HCT116 (cell line): ENCODE results near the gene C2orf92. TPM values are rescaled to one million over a fixed set of nuclear protein-coding genes. Genes with fewer than 3 reads are reported as not detected.
A peak's percentile ranks its signal among the peaks of the same experiment; 100 is the strongest.

ENCODE experiments used
- ATAC-seq: fragments of 200-7000 bp; cut with Tn5 transposase; 2 replicates; pipeline ENCODE4 v1.9.1; 2020; ENCODE audit warnings: mild to moderate bottlenecking, moderate library complexity
- BruUV-seq: library from RNA; stranded (reverse); fragments of 400-500 nt; replicated peaks from 2 replicates; lab custom pipeline; 2021; lab: Mats Ljungman, UMichigan
- CTCF ChIA-PET: fragments of 300-600 bp; sonication (Branson Sonifier 250); formaldehyde crosslinking; loops from one replicate; lab custom pipeline; 2021; ENCODE audit warnings: antibody characterized with exemption; lab: Charles Lee
- POLR2A ChIA-PET: fragments of 300-600, 350-600 bp; sonication (Branson Sonifier 250); formaldehyde crosslinking; loops from one replicate; lab custom pipeline; 2021; ENCODE audit warnings: antibody characterized with exemption; lab: Charles Lee
- RAD21 ChIA-PET, 2 experiments: fragments of 300-600 bp; sonication (Branson Sonifier 250); formaldehyde crosslinking; loops; one replicate each; lab custom pipeline; 2023; ENCODE audit warnings: low total read pairs in 2 of 2; ENCODE audit not compliant: uncharacterized antibody in 2 of 2, unreplicated experiment in 2 of 2, low non-redundant PET in 1 of 2; lab: Charles Lee
- DNase-seq: peaks from one replicate; pipeline ENCODE4 v3.0.0-alpha.2; 2010; ENCODE audit warnings: low read depth, low spot score
- H2AFZ ChIP-seq: fragments of 200-600 bp; shearing (Covaris generic), sonication (generic); 2 replicates; pipeline ENCODE4 v1.6.1; 2017; ENCODE audit warnings: low read depth, mixed run types, mixed read lengths, antibody characterized with exemption, low read length; ENCODE audit not compliant: poor library complexity, severe bottlenecking
- H3K27ac ChIP-seq: 2 replicates; pipeline ENCODE4 v1.5.1; 2012; ENCODE audit warnings: low read depth, low read length
- H3K27me3 ChIP-seq: fragments of 200-600 bp; sonication (generic); 2 replicates; pipeline ENCODE4 v1.6.1; 2016; ENCODE audit warnings: mixed run types, low read length, mixed read lengths; ENCODE audit not compliant: insufficient read depth
- H3K36me3 ChIP-seq, 2 experiments: fragments of 200-500 bp in 1 of 2; fragments of 200-600 bp in 1 of 2; sonication (Bioruptor generic) in 1 of 2; sonication (generic) in 1 of 2; 2 replicates each; pipeline versions ENCODE4 v1.5.1 to v1.6.1; 2014 to 2016; ENCODE audit warnings: low read length in 2 of 2, inconsistent platforms in 1 of 2, mixed read lengths in 1 of 2, mixed run types in 1 of 2; ENCODE audit not compliant: insufficient read depth in 2 of 2, control insufficient read depth in 1 of 2
- H3K4me1 ChIP-seq, 2 experiments: fragments of 200-600 bp in 1 of 2; sonication (generic) in 1 of 2; 2 replicates each; pipeline versions ENCODE4 v1.5.1 to v1.6.1; 2012 to 2017; ENCODE audit warnings: low read length in 2 of 2, inconsistent platforms in 1 of 2, mild to moderate bottlenecking in 1 of 2, mixed read lengths in 1 of 2, mixed run types in 1 of 2, moderate library complexity in 1 of 2; ENCODE audit not compliant: insufficient read depth in 2 of 2, control insufficient read depth in 1 of 2
- H3K4me2 ChIP-seq: fragments of 200-600 bp; sonication (generic); 2 replicates; pipeline ENCODE4 v1.6.1; 2017; ENCODE audit warnings: mixed run types, low read length, mixed read lengths
- H3K4me3 ChIP-seq, 2 experiments: fragments of 200-600 bp in 1 of 2; sonication (generic) in 1 of 2; replicated peaks in 1 of 2; 2 replicates each; pipeline ENCODE4 v1.5.1; 2011 to 2016; ENCODE audit warnings: low read length in 2 of 2, control low read depth in 1 of 2, low read depth in 1 of 2, mild to moderate bottlenecking in 1 of 2, mixed read lengths in 1 of 2, mixed run types in 1 of 2
- H3K79me2 ChIP-seq: fragments of 200-600 bp; sonication (generic); 2 replicates; pipeline ENCODE4 v1.6.1; 2017; ENCODE audit warnings: mild to moderate bottlenecking, mixed run types, low read length, moderate library complexity, mixed read lengths; ENCODE audit not compliant: insufficient read depth
- H3K9ac ChIP-seq: fragments of 200-600 bp; sonication (generic); 2 replicates; pipeline ENCODE4 v1.6.1; 2016; ENCODE audit warnings: low read length, mixed read lengths
- H3K9me2 ChIP-seq: fragments of 200-600 bp; sonication (generic), shearing (Covaris generic); 2 replicates; pipeline ENCODE4 v1.6.1; 2017; ENCODE audit warnings: mixed run types, mild to moderate bottlenecking, moderate library complexity; ENCODE audit not compliant: insufficient read depth
- H3K9me3 ChIP-seq, 2 experiments: fragments of 200-500 bp in 1 of 2; fragments of 200-600 bp in 1 of 2; sonication (Bioruptor generic) in 1 of 2; sonication (generic) in 1 of 2; 2 replicates each; pipeline ENCODE4 v1.6.1; 2014 to 2017; ENCODE audit warnings: low read length in 2 of 2, mixed read lengths in 2 of 2, inconsistent platforms in 1 of 2, low read depth in 1 of 2, mild to moderate bottlenecking in 1 of 2, mixed run types in 1 of 2, moderate library complexity in 1 of 2; ENCODE audit not compliant: control insufficient read depth in 1 of 2, insufficient read depth in 1 of 2
- H4K20me1 ChIP-seq: fragments of 200-600 bp; sonication (generic), shearing (Covaris generic); 2 replicates; pipeline ENCODE4 v1.6.1; 2017; ENCODE audit warnings: mixed run types, mild to moderate bottlenecking, moderate library complexity; ENCODE audit not compliant: insufficient read depth
- CBX3 ChIP-seq: IDR thresholded peaks from 2 replicates; pipeline ENCODE4 v1.6.1; 2012; ENCODE audit warnings: low read depth
- CEBPB ChIP-seq: IDR thresholded peaks from 2 replicates; pipeline ENCODE4 v1.6.1; 2012; ENCODE audit warnings: low read depth
- RAD21 ChIP-seq: IDR thresholded peaks from 2 replicates; pipeline ENCODE4 v1.6.1; 2012; ENCODE audit warnings: low read depth, mild to moderate bottlenecking
- SIN3A ChIP-seq: IDR thresholded peaks from 2 replicates; pipeline ENCODE4 v1.6.1; 2012; ENCODE audit warnings: low read depth
- SP1 ChIP-seq: IDR thresholded peaks from 2 replicates; pipeline ENCODE4 v1.6.1; 2012; ENCODE audit warnings: low read depth
- TCF7L2 ChIP-seq: IDR thresholded peaks from 2 replicates; pipeline ENCODE4 v1.7.0; 2011; ENCODE audit warnings: borderline replicate concordance, inconsistent platforms; ENCODE audit not compliant: insufficient read depth, insufficient read length; ENCODE audit errors: extremely low read depth
- YY1 ChIP-seq: IDR thresholded peaks from 2 replicates; pipeline ENCODE4 v1.6.1; 2011; ENCODE audit warnings: low read length, low read depth, moderate library complexity, mild to moderate bottlenecking; ENCODE audit not compliant: insufficient replicate concordance; ENCODE audit errors: extremely low read depth
- intact Hi-C: fragments of 100-400 bp; cut with micrococcal nuclease; formaldehyde crosslinking; loops from 2 replicates; pipeline ENCODE4 v1.10.0; 2022
- total RNA-seq: library from RNA; stranded (reverse); gene quantifications from one replicate; pipeline ENCODE4 v1.2.1, GENCODE V29; 2021; ENCODE audit not compliant: unreplicated experiment
- TF ChIP-seq, protein P1 (sequence below): IDR thresholded peaks from 2 replicates; pipeline ENCODE4 v1.6.1; 2012
- TF ChIP-seq, protein P2 (sequence below), 3 experiments: fragments of 200-600 bp in 1 of 3; sonication (generic) in 1 of 3; IDR thresholded peaks in 2 of 3; conservative IDR thresholded peaks in 1 of 3; 2 replicates each; pipeline ENCODE4 v1.5.1; 2012 to 2017; ENCODE audit warnings: low read depth in 2 of 3, low read length in 2 of 3, antibody characterized with exemption in 1 of 3, borderline replicate concordance in 1 of 3, control low read depth in 1 of 3, mild to moderate bottlenecking in 1 of 3, mixed read lengths in 1 of 3, mixed run types in 1 of 3, moderate library complexity in 1 of 3; ENCODE audit not compliant: insufficient read depth in 1 of 3
- TF ChIP-seq, protein P3 (sequence below): IDR thresholded peaks from 2 replicates; pipeline ENCODE4 v1.6.1; 2011; ENCODE audit warnings: mild to moderate bottlenecking, low read length, moderate library complexity; ENCODE audit not compliant: insufficient replicate concordance; ENCODE audit errors: extremely low read depth
- TF ChIP-seq, protein P4 (sequence below): IDR thresholded peaks from 2 replicates; pipeline ENCODE4 v1.6.1; 2012; ENCODE audit warnings: low read depth

C2orf92 gene
- total RNA-seq, 1 experiment from 2014 or later, result 3.0 TPM

DNA sequence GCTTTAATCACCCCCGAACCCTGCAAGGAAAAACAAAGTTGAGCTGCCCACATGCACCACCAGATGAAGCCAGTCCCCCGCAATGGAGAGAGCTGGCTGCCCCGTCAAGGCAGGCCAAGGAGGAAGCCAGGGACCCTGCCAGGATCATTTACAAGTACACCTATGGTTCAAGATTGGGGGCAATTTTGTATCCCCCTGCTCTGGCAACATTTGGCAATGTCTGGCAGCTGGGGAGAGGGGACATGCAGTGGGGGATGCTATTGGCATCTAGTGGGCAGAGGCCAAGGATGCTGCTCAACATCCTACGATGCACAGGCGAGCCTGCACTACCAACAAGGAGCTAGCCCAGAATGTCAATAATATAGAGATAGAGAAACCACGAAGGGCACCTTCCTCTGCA lies 7.6 kb upstream of the C2orf92 start:
- Histone ChIP-seq H3K4me3 (peak overlapping the region in 1 of 2 experiments; percentile 88; a peak in 2 of 4 replicates), H3K4me2 (peak overlapping the region; percentile 97), H3K4me1 (peaks cover 6 to 20% of the 10 kb centered on the region in 2 experiments; a peak in 3 of 4 replicates)
- no peak for ATAC-seq
- TF ChIP-seq, protein P1, sequence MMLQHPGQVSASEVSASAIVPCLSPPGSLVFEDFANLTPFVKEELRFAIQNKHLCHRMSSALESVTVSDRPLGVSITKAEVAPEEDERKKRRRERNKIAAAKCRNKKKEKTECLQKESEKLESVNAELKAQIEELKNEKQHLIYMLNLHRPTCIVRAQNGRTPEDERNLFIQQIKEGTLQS, result no peak
- no peak for TF ChIP-seq TCF7L2
- no peak for TF ChIP-seq CBX3
- no peak for TF ChIP-seq RAD21
- no peak for TF ChIP-seq SP1
- TF ChIP-seq, protein P2, sequence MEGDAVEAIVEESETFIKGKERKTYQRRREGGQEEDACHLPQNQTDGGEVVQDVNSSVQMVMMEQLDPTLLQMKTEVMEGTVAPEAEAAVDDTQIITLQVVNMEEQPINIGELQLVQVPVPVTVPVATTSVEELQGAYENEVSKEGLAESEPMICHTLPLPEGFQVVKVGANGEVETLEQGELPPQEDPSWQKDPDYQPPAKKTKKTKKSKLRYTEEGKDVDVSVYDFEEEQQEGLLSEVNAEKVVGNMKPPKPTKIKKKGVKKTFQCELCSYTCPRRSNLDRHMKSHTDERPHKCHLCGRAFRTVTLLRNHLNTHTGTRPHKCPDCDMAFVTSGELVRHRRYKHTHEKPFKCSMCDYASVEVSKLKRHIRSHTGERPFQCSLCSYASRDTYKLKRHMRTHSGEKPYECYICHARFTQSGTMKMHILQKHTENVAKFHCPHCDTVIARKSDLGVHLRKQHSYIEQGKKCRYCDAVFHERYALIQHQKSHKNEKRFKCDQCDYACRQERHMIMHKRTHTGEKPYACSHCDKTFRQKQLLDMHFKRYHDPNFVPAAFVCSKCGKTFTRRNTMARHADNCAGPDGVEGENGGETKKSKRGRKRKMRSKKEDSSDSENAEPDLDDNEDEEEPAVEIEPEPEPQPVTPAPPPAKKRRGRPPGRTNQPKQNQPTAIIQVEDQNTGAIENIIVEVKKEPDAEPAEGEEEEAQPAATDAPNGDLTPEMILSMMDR (IDR thresholded peaks at IDR 0.05 in 2 of 3, conservative IDR thresholded peaks at IDR 0.05 in 1 of 3; ENCODE audit: borderline replicate concordance in 1 of 3, insufficient read depth in 1 of 3, low read depth in 2 of 3, low read length in 2 of 3), result no peak
- TF ChIP-seq, protein P3, sequence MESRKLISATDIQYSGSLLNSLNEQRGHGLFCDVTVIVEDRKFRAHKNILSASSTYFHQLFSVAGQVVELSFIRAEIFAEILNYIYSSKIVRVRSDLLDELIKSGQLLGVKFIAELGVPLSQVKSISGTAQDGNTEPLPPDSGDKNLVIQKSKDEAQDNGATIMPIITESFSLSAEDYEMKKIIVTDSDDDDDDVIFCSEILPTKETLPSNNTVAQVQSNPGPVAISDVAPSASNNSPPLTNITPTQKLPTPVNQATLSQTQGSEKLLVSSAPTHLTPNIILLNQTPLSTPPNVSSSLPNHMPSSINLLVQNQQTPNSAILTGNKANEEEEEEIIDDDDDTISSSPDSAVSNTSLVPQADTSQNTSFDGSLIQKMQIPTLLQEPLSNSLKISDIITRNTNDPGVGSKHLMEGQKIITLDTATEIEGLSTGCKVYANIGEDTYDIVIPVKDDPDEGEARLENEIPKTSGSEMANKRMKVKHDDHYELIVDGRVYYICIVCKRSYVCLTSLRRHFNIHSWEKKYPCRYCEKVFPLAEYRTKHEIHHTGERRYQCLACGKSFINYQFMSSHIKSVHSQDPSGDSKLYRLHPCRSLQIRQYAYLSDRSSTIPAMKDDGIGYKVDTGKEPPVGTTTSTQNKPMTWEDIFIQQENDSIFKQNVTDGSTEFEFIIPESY, result no peak
- no peak for TF ChIP-seq YY1
- TF ChIP-seq, protein P4, sequence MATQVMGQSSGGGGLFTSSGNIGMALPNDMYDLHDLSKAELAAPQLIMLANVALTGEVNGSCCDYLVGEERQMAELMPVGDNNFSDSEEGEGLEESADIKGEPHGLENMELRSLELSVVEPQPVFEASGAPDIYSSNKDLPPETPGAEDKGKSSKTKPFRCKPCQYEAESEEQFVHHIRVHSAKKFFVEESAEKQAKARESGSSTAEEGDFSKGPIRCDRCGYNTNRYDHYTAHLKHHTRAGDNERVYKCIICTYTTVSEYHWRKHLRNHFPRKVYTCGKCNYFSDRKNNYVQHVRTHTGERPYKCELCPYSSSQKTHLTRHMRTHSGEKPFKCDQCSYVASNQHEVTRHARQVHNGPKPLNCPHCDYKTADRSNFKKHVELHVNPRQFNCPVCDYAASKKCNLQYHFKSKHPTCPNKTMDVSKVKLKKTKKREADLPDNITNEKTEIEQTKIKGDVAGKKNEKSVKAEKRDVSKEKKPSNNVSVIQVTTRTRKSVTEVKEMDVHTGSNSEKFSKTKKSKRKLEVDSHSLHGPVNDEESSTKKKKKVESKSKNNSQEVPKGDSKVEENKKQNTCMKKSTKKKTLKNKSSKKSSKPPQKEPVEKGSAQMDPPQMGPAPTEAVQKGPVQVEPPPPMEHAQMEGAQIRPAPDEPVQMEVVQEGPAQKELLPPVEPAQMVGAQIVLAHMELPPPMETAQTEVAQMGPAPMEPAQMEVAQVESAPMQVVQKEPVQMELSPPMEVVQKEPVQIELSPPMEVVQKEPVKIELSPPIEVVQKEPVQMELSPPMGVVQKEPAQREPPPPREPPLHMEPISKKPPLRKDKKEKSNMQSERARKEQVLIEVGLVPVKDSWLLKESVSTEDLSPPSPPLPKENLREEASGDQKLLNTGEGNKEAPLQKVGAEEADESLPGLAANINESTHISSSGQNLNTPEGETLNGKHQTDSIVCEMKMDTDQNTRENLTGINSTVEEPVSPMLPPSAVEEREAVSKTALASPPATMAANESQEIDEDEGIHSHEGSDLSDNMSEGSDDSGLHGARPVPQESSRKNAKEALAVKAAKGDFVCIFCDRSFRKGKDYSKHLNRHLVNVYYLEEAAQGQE, result no peak
- no peak for TF ChIP-seq CEBPB
- TF ChIP-seq SIN3A, result no peak
- TF ChIP-seq, all 23 proteins: peak for 0
- Histone ChIP-seq H3K36me3 (no peaks in the 10 kb centered on the region; a peak in 1 of 4 replicates), H3K27me3 (no peaks in the 10 kb centered on the region), H3K27ac (no peak overlapping the region), H3K9me3 (no peaks in the 10 kb centered on the region), H2AFZ (no peak overlapping the region), H3K79me2 (peaks cover 30% of the 10 kb centered on the region), H4K20me1 (no peaks in the 10 kb centered on the region), H3K9ac (no peak overlapping the region), H3K9me2 (no peaks in the 10 kb centered on the region)
- no peak for DNase-seq
- no TSS peak for BruUV-seq
- ChIA-PET RAD21 (no interaction called here), POLR2A (interaction anchor here (1.8 kb wide), 1 partner anchor 16 kb away, joined by 11 read pairs; the partner anchor contains the start of gene COX5B), CTCF (interaction anchor here (0.9 to 1.4 kb wide), 2 partner anchors 15 to 71 kb away, joined by 3 to 4 read pairs; no protein-coding TSS in a partner anchor)
- intact Hi-C loops, result no loop called here
